Heart left ventricle (tissue), 13 donors: ENCODE results near the gene USO1.
"Not testable (repeated sequence)": the region's sequence is repeated elsewhere in the genome, so short reads cannot be mapped to it uniquely, and the experiment has no call there.

Experiments
- POLR2A ChIP-seq, 2 donors: fragments of 450-650 bp; IDR thresholded peaks; one replicate each; pipeline ENCODE4 v1.6.1; 2017; ENCODE audit warnings: antibody characterized with exemption in 2 of 2, mild to moderate bottlenecking in 2 of 2, moderate library complexity in 2 of 2
- TF ChIP-seq, protein P1 (sequence below), 12 donors: fragments of 200-600 bp; sonication (generic) in 4 of 12; IDR thresholded peaks; one replicate each; pipeline versions ENCODE4 v1.5.0 to v1.8.0; 2018 to 2022; ENCODE audit warnings: antibody characterized with exemption in 12 of 12, mild to moderate bottlenecking in 5 of 12
- donor health status: ischemic (EF 13 %, LVEDD 7.1; RV severe dilation, severe dysfunction).
- donor health status: DM: no; HTN: yes; CAD: no.
- donor health status: DM: no; HTN: no; CAD: no.
- donor health status: ischemic (EF 25% LVEDD 6.9; RV normal size, moderate dysfunction).
- donor health status: ischemic (EF 25% LVEDD 5.7; RV mildly dilated, moderate dysfunction).
- donor health status: ischemic (EF 35%, LVEDD 5.7; RV mildly dilated, moderate dysfunction).
- donor health status: nonischemic (EF 11% LVEDD 7.7; RV severe dilation, severe dysfunction).
- donor health status: DM: yes; HTN: yes; CAD: no.
- donor health status: PGD.
- donor health status: ischemic (EF 29% LVEDD 5.4; RV normal size, mild dysfunction).
- donor health status: nonischemic (EF 23%, LVEDD 6.1; RV moderate dilation, normal function).

DNA sequence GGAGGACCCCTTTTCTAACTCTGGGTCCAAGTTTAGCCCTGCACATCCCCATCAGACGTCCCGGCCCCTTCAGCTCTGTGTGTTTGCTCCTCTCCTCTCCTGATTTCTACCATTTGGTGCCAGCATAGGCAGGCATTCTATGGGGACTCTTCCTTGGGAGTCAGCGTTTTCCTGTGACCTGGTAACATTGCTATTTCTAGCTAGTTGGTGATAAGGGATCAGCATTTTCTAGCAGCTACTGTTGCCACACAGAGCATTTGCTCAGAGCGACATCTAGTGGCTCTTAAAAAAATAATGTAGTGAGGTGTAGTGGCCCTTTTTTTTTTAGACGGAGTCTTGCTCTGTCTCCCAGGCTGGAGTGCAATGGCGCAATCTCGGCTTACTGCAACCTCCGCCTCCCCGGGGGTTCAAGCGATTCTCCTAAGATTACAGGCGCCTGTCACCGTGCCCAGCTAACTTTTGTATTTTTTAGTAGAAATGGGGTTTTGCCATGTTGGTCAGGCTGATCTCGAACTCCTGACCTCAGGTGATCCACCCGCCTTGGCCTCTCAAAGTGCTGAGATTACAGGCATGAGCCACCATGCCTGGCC lies 123.9 kb downstream of the USO1 start:
- TF ChIP-seq POLR2A (IDR thresholded peaks at IDR 0.05), result not testable (repeated sequence)
- TF ChIP-seq, protein P1, sequence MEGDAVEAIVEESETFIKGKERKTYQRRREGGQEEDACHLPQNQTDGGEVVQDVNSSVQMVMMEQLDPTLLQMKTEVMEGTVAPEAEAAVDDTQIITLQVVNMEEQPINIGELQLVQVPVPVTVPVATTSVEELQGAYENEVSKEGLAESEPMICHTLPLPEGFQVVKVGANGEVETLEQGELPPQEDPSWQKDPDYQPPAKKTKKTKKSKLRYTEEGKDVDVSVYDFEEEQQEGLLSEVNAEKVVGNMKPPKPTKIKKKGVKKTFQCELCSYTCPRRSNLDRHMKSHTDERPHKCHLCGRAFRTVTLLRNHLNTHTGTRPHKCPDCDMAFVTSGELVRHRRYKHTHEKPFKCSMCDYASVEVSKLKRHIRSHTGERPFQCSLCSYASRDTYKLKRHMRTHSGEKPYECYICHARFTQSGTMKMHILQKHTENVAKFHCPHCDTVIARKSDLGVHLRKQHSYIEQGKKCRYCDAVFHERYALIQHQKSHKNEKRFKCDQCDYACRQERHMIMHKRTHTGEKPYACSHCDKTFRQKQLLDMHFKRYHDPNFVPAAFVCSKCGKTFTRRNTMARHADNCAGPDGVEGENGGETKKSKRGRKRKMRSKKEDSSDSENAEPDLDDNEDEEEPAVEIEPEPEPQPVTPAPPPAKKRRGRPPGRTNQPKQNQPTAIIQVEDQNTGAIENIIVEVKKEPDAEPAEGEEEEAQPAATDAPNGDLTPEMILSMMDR (IDR thresholded peaks at IDR 0.05), result peak; percentile 52 to 78 (median 68)
